Left renal pelvis (tissue), 4 donors: ENCODE data around the gene CELF4. TPM values are rescaled to one million over a fixed set of nuclear protein-coding genes. Genes with fewer than 3 reads are reported as not detected.

Experiments
- DNase-seq, 4 donors: peaks; one replicate each; pipeline ENCODE4 v3.0.0-alpha.2; 2013; ENCODE audit warnings: low read depth in 4 of 4, low spot score in 3 of 4
- polyA plus RNA-seq, 4 donors: library from polyadenylated mRNA; unstranded; fragments of 120-200 nt; gene quantifications; one replicate each; pipeline ENCODE4 v1.2.1, GENCODE V29; 2013; ENCODE audit not compliant: insufficient read length in 4 of 4

CELF4 gene
- polyA plus RNA-seq, 4 donors = 1.6 to 3.1 (median 2.4) TPM

GRCh38 chr18:37330173-37330572 is 235.4 kb downstream of the CELF4 start:
- DNase-seq = no peak

GRCh38 chr18:37328946-37329719 is 236.5 kb downstream of the CELF4 start:
- DNase-seq = no peak

GRCh38 chr18:37327063-37327577 is 238.5 kb downstream of the CELF4 start:
- no peak for DNase-seq

- DNase-seq = peak in 1 of 4 donors; percentile 42
These were observed 243.0 kb downstream of the CELF4 start for GRCh38 chr18:37322492-37323035.

- no peak for DNase-seq
These were observed 243.8 kb downstream of the CELF4 start for GRCh38 chr18:37321582-37322491.

- DNase-seq = no peak
These were observed 245.3 kb downstream of the CELF4 start for GRCh38 chr18:37320317-37320716.

GRCh38 chr18:37318360-37319355 is 246.9 kb downstream of the CELF4 start:
- no peak for DNase-seq

- DNase-seq = no peak
These were observed 248.1 kb downstream of the CELF4 start for GRCh38 chr18:37317486-37317885.

- no peak for DNase-seq
These were observed 249.1 kb downstream of the CELF4 start for GRCh38 chr18:37316468-37316867.

GRCh38 chr18:37315935-37316334 is 249.7 kb downstream of the CELF4 start:
- no peak for DNase-seq

GRCh38 chr18:37314534-37314933 is 251.1 kb downstream of the CELF4 start:
- no peak for DNase-seq

- no peak for DNase-seq
These were observed 252.0 kb downstream of the CELF4 start for GRCh38 chr18:37313624-37314023.

- DNase-seq = no peak
These were observed 255.7 kb downstream of the CELF4 start for GRCh38 chr18:37309861-37310260.

- DNase-seq = no peak
These were observed 256.5 kb downstream of the CELF4 start for GRCh38 chr18:37309059-37309458.

GRCh38 chr18:37307181-37307580 is 258.4 kb downstream of the CELF4 start:
- DNase-seq = no peak

- DNase-seq = no peak
These were observed 259.2 kb downstream of the CELF4 start for GRCh38 chr18:37306432-37306831.

- DNase-seq = no peak
These were observed 260.5 kb downstream of the CELF4 start for GRCh38 chr18:37305066-37305465.

- DNase-seq = no peak
These were observed 261.5 kb downstream of the CELF4 start for GRCh38 chr18:37304012-37304680.

GRCh38 chr18:37303009-37303408 is 262.6 kb downstream of the CELF4 start:
- DNase-seq = no peak
